MG63 (cell line): ENCODE data around the gene ARHGEF10L. TPM values are rescaled to one million over a fixed set of nuclear protein-coding genes. Genes with fewer than 3 reads are reported as not detected.
A peak's percentile ranks its signal among the peaks of the same experiment; 100 is the strongest.

Experiments used
- DNase-seq: peaks from one replicate; pipeline ENCODE4 v3.0.0-alpha.2; 2020
- H3K27me3 ChIP-seq: fragments of 250-450 bp; sonication (Bioruptor Pico); 2 replicates; pipeline ENCODE4 v1.5.1; 2020; ENCODE audit warnings: mild to moderate bottlenecking, moderate library complexity
- H3K36me3 ChIP-seq: fragments of 250-450 bp; sonication (Bioruptor Pico); 2 replicates; pipeline ENCODE4 v1.5.1; 2020; ENCODE audit warnings: mild to moderate bottlenecking, moderate library complexity
- H3K4me3 ChIP-seq: fragments of 250-450 bp; sonication (Bioruptor Pico); 2 replicates; pipeline ENCODE4 v1.5.1; 2020; ENCODE audit warnings: mild to moderate bottlenecking, moderate library complexity
- H3K9me3 ChIP-seq: fragments of 250-450 bp; sonication (Bioruptor Pico); 2 replicates; pipeline ENCODE4 v1.5.1; 2020; ENCODE audit warnings: mild to moderate bottlenecking, moderate library complexity
- total RNA-seq: library from RNA; depleted of rRNA; stranded (reverse); fragments of >200 nt; shearing (Covaris generic); gene quantifications from 2 replicates; pipeline ENCODE4 v1.2.3, GENCODE V29; 2014; ENCODE audit warnings: low replicate concordance

ARHGEF10L gene
- total RNA-seq, 1 experiment from 2014 or later = 15.9 TPM

DNA sequence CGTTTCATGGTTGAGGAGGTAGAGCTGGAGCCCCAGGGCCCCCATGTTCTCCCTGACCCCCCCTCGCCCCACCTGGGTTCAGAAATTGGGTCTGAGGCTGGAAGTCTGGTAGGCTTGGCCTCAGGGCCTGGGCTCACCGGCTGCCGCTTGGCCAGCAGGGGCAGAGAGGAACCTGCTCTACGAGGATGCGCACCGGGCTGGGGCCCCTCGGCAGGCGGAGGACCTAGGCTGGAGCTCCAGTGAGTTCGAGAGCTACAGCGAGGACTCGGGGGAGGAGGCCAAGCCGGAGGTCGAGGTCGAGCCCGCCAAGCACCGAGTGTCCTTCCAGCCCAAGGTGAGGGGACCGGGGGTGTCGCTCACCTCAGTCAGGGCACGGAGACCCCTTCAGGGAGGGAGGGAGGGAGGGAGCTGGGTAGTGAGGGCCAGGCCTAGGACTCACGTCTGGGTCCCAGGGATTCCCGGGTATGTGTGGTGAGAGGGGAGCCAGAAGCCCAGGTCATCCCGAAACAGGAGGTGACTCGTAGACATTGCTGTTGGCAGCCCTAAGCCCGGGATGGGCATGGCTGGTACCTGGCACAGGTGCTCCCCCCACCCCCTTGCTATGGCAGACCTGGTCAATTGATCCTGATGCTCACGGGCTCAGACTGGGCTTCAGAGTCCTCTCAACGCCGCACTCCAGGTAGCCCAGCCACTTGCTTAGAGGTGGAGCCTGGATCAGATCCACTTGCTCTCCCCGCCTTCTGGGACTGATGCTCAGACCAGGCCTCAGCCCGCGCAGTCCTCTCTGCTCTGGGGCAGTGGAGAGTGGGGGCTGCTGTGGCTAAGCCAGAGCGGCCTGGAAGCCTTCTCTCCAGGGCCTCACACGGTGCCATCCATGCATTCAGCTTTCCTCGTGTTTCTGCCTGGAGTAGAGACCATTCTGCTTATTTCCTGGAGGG lies 68.4 kb downstream of the ARHGEF10L start:
- H3K4me3 ChIP-seq = no peak overlapping the region
- DNase-seq = no peak
- no peaks in the 10 kb centered on the region for H3K27me3 ChIP-seq
- peaks cover 6% of the 10 kb centered on the region for H3K36me3 ChIP-seq
- no peaks in the 10 kb centered on the region for H3K9me3 ChIP-seq

DNA sequence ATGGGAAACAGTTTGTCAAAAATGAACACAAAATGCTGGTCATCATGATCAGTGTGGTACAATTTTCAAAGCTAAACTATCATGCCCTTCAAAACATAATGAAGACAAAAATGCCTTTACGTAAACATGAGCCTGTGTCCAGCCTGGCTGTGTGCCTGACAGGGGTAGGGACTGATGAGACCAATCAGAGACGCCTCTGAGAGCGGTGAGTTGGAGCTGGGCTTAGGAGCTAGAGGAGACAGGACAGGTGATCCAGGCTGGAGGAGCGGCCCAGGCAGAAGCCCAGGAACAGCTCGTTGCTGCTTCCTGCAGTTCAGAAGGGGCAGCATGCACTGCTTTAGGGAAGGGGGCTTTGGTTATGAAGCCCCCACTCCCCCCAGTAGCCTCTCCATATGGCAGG lies 70.0 kb downstream of the ARHGEF10L start:
- no peaks in the 10 kb centered on the region for H3K27me3 ChIP-seq
- peaks cover 6% of the 10 kb centered on the region for H3K36me3 ChIP-seq
- no peaks in the 10 kb centered on the region for H3K9me3 ChIP-seq
- DNase-seq = no peak
- no peak overlapping the region for H3K4me3 ChIP-seq

DNA sequence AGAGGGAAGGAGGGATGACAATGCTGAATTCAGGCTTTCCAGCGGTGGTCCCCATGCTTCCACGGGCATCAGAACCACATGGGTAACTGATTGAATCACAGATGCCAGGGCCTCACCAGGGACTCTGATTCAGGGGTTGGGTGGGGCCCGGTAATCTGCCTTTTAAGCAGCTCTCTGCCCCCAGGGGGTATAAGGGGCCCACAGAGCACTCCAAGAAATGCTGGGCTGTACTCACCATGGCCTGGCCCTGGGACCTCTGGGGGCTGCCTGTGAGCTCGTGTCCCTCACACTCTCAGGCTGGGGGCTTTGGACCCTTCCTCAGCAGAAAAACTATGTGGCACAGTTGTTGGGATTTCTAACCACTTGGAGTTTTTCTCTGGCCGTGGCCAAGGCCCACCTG lies 70.6 kb downstream of the ARHGEF10L start:
- Histone ChIP-seq H3K27me3 (no peaks in the 10 kb centered on the region), H3K9me3 (no peaks in the 10 kb centered on the region), H3K36me3 (peaks cover 6% of the 10 kb centered on the region), H3K4me3 (no peak overlapping the region)
- DNase-seq = no peak

DNA sequence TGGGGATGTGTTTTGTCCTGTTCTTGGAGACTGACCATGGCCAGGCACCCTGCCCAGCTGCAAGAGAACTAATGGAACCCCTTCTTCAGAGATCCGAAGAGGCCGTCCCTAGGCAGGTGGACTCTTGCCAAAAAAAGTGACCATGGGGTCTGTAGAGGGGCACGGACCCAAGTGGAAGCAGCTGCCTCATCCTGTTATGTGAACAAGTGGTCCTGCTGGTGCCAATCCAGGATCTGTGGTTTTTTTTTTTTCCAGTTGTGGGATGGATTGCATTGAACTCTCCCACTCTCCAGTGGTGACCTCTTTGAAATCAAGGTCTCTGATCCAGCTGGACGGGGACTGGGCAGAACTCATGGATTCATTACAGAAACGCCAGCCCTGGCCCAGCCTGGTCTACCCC lies 71.2 kb downstream of the ARHGEF10L start:
- no peaks in the 10 kb centered on the region for H3K27me3 ChIP-seq

DNA sequence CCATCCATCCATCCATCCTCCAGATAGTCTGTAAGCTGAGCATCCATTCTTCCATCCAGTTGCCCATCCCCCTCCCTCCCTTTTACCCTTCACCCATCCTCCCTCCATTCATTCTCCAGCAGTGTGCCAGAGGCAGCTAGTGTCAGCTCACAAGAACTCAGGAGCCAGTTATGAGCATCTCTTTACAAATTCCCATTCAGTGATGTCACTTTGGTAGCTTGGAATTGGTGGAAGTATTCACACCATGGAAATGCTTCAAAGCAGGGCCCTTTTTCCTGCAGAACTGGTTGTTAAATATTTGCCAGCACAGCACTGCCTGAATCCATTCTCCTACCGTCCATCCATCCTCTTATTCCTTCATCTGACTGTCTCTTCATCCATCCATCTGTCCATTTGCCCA lies 72.5 kb downstream of the ARHGEF10L start:
- peaks cover 3% of the 10 kb centered on the region for H3K36me3 ChIP-seq
- H3K9me3 ChIP-seq = no peaks in the 10 kb centered on the region
- no peak overlapping the region for H3K4me3 ChIP-seq
- no peaks in the 10 kb centered on the region for H3K27me3 ChIP-seq
- no peak for DNase-seq

More for the DNA sequence above, 71.2 kb downstream of the ARHGEF10L start:
- H3K36me3 ChIP-seq = peaks cover 6% of the 10 kb centered on the region
- no peaks in the 10 kb centered on the region for H3K9me3 ChIP-seq
- no peak for DNase-seq
- no peak overlapping the region for H3K4me3 ChIP-seq

DNA sequence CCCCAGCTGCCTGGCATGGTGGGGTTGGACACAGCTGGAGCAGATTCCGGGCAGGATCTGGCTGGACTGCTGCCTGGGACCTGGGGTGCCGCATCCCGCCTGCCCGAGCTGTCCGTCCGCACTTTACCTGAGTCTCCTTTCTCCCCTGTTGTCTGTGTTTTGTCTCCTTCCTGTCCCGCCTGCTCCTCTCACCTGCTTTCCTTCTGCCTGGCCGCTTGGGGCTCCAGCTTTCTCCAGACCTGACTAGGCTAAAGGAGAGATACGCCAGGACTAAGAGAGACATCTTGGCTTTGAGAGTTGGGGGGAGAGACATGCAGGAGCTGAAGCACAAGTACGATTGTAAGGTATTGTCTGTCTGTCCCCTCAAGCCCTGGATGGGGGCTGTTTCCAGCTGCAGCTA lies 73.3 kb downstream of the ARHGEF10L start:
- H3K36me3 ChIP-seq = no peaks in the 10 kb centered on the region; the same call in 1 of the 2 replicates
- DNase-seq = no peak
- no peaks in the 10 kb centered on the region for H3K27me3 ChIP-seq
- H3K9me3 ChIP-seq = no peaks in the 10 kb centered on the region
- no peak overlapping the region for H3K4me3 ChIP-seq

DNA sequence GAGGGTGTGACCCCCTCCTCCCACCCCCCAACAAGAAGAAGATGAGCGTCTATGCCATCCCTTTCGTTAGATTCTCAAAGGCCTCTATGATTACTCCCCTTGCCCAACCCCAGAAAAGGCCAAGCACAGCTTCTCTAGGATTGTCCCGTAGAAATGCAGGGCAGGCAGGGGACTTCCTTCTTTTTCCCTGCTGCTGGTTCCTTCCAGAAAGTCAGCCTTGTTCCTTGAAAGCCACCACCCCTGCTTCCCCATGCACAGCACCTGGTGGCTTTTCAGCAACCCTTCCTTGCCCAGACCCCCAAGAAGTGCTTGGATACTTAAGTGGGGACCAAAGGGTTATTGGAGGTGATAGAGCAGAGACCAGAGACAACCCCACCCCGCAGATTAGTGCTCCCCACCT lies 75.1 kb downstream of the ARHGEF10L start:
- no peak overlapping the region for H3K4me3 ChIP-seq
- no peaks in the 10 kb centered on the region for H3K27me3 ChIP-seq
- no peak for DNase-seq
- no peaks in the 10 kb centered on the region for H3K36me3 ChIP-seq
- H3K9me3 ChIP-seq = no peaks in the 10 kb centered on the region

DNA sequence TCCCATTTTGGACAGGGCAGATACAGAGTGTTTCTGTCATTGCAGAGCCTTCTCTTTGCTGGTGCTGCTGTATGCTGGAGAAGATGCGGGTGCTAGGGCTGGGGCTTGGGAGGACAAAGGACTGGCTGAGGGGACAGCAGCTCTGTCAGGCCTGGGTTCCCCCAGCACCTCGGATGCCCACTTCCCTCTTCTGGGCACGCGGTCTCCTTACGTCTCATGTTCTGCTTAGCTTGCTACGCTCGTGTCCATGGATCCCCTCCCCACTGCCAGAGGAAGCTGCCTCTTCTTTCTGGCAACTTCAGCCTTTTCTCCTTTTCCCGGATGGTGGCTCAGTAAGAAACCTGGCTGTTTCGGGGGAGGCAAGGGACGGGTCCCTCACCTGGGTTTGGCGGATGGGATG lies 75.7 kb downstream of the ARHGEF10L start:
- no peak for DNase-seq
- no peaks in the 10 kb centered on the region for H3K36me3 ChIP-seq
- no peaks in the 10 kb centered on the region for H3K9me3 ChIP-seq
- H3K4me3 ChIP-seq = no peak overlapping the region
- H3K27me3 ChIP-seq = no peaks in the 10 kb centered on the region

DNA sequence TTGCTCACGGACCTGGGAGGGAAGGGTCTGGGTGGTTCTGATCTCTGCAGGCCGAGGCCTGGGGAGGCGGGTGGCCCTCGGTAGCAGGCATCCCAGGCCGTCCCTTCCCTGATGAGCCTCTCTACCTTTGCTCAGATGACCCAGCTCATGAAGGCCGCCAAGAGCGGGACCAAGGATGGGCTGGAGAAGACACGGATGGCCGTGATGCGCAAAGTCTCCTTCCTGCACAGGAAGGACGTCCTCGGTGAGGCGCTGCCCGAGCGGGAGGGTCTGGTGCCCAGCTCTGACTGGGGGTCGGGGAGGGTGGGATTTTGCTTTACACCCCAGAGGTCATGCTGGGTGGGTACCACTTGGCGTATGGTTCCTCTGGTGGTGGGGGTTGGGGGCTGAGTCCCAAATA lies 76.5 kb downstream of the ARHGEF10L start:
- Histone ChIP-seq H3K4me3 (no peak overlapping the region), H3K27me3 (no peaks in the 10 kb centered on the region), H3K36me3 (no peaks in the 10 kb centered on the region), H3K9me3 (no peaks in the 10 kb centered on the region)
- no peak for DNase-seq

DNA sequence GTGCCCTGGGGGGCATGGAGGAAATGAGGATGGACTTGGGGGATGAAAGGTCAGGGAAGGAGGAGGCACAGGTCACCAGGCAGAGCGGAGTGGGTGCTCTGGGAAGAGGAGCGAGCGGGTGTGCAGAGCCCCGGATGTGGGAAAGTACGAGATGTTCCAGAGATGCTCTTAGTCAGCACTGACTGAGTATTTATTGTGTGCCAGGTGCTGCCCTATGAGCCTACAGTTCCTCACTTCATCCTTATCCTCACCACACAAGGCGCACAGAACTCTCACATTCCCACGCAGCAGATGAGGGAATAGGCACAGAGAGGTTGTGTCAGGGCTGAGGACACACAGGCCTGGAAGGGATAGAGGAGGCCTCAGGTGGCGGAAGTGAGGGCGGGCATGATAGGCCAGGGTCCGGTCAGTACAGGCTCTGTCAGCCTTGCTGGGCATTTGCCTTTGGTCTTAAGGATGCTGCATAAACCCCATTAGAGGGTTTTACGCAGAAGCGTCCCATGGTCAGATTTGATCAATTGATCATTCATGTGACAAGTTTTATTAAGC lies 77.3 kb downstream of the ARHGEF10L start:
- Histone ChIP-seq H3K9me3 (no peaks in the 10 kb centered on the region), H3K27me3 (no peaks in the 10 kb centered on the region), H3K4me3 (no peak overlapping the region), H3K36me3 (no peaks in the 10 kb centered on the region)
- DNase-seq = no peak

DNA sequence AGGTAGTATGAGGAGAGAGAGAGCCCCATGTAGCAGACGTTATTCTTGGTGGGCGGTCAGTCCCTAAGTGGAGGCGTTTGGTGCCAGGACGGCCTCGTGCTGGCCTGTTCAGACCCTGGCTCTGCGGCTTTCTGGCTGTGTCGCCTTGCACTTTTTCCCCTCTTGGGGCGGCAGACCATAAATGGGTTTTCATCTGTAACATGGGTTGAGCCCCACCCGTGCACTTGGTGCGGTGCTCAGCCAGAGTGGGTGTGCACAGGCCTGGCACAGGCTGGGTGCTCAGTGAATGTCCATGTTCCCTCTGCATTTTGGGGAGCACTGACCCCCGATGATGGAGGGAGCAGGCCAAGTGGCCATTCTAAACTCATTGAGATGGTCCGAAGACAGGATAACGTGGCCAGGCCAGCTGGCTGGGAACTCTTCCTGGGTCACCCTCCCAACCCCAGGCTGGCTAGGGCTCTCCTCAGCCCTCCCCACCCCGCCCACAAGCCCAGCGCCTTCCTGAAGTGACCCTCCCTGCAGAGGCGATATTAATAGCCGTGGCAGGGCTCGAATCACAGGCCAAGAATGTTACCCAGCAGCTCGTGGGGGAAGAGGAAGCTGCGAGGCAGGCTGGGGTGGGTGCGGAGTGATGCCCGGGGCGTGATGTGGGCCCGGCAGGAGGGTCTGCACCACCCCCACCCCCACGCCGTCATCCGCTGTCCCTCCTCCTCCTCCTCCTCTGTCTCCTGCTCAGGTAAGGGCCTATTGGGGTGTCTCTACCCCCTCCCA lies 78.5 kb downstream of the ARHGEF10L start:
- H3K27me3 ChIP-seq = no peaks in the 10 kb centered on the region
- no peaks in the 10 kb centered on the region for H3K9me3 ChIP-seq
- H3K4me3 ChIP-seq = no peak overlapping the region
- DNase-seq = no peak
- no peaks in the 10 kb centered on the region; the same call in 1 of the 2 replicates for H3K36me3 ChIP-seq

DNA sequence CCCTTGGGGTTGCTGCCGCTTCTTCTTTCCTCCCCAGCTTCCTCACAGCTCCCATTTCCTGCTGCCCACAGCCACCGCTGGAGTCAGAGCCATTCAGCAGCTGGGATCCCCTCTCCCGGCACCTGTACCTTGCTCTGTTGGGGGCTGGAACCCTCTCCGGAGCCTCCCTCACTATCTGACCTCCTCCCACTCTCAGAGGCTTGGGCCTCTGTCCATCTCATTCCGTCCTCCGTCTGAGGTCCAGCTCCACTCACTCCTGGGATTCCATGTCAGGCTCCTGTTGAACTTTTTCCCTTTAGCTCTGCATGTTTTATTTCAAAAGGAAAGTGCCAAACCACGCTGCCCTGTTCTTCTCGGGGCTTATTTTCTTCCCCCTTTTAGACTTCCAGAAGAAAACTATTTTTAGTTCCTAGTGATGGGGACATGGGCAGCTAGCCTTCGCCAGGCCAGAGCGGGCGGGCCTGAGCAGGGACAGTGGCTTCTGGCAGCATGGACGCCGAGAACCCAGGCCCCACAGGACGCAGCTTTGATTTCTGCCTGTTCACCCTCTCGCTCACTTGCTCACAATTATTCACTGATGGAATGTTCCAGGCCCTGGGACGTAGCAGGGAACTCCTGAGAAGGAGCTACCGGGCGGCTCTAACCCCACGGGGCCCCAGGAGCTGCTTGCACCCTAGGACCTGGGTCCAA lies 79.2 kb downstream of the ARHGEF10L start:
- no peak for DNase-seq
- Histone ChIP-seq H3K36me3 (peaks cover 5% of the 10 kb centered on the region; the same call in 1 of the 2 replicates), H3K27me3 (no peaks in the 10 kb centered on the region), H3K9me3 (no peaks in the 10 kb centered on the region), H3K4me3 (no peak overlapping the region)

DNA sequence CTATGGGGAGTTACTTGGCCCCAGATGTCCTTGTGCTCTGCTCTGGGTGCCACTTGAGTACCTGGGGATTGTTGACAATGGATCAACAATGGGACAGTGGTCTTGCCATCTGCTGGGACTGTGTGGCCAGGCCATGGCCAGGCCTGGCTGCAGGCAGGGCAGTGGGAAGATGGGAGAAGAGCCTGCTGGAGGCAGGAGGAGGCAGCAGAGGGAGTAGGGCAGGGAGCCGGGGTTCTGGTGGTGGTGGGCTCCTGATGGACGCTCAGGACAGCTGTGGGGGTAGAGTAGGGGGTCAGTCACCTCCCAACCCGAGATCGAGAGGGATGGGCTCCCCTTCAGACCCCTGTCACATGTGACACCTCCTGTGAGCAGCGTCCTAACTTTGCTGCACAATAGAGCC lies 81.0 kb downstream of the ARHGEF10L start:
- no peak for DNase-seq
- H3K9me3 ChIP-seq = no peaks in the 10 kb centered on the region
- no peak overlapping the region for H3K4me3 ChIP-seq
- no peaks in the 10 kb centered on the region for H3K27me3 ChIP-seq
- peaks cover 6% of the 10 kb centered on the region; the same call in 1 of the 2 replicates for H3K36me3 ChIP-seq

DNA sequence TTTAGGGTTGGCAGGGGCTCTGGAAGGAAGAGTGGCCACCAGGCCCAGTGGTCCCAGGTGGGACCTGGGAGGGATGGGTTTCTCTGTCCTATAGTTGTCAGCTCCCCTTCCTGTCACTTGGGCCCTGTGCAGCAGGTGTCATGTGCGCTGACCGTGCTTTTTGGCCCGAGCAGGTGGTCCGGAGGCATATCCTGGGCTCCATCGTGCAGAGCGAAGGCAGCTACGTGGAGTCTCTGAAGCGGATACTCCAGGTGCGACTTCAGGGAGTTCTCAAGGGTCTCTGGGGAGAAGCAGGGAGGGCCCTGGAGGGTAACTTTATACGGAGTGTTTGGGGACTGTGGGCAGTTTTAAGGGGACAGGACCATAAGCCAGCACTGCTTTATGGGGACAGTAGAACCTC lies 82.2 kb downstream of the ARHGEF10L start:
- Histone ChIP-seq H3K9me3 (no peaks in the 10 kb centered on the region), H3K36me3 (peaks cover 6% of the 10 kb centered on the region; the same call in 1 of the 2 replicates), H3K4me3 (no peak overlapping the region), H3K27me3 (no peaks in the 10 kb centered on the region)
- DNase-seq = no peak

DNA sequence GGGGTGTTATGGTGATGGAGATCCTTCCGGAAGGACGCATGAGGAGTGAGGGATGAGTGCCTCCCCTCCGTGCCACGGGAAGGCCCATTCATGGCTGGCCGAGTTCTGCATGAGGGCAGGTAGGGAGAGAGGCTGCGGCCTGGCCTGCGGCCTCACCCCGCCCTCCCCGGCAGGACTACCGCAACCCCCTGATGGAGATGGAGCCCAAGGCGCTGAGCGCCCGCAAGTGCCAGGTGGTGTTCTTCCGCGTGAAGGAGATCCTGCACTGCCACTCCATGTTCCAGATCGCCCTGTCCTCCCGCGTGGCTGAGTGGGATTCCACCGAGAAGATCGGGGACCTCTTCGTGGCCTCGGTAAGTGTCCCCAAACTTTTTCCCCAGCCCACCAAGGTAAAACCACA lies 83.3 kb downstream of the ARHGEF10L start:
- no peak for DNase-seq
- H3K9me3 ChIP-seq = no peaks in the 10 kb centered on the region
- peaks cover 6% of the 10 kb centered on the region; the same call in 1 of the 2 replicates for H3K36me3 ChIP-seq
- H3K4me3 ChIP-seq = no peak overlapping the region
- H3K27me3 ChIP-seq = no peaks in the 10 kb centered on the region

DNA sequence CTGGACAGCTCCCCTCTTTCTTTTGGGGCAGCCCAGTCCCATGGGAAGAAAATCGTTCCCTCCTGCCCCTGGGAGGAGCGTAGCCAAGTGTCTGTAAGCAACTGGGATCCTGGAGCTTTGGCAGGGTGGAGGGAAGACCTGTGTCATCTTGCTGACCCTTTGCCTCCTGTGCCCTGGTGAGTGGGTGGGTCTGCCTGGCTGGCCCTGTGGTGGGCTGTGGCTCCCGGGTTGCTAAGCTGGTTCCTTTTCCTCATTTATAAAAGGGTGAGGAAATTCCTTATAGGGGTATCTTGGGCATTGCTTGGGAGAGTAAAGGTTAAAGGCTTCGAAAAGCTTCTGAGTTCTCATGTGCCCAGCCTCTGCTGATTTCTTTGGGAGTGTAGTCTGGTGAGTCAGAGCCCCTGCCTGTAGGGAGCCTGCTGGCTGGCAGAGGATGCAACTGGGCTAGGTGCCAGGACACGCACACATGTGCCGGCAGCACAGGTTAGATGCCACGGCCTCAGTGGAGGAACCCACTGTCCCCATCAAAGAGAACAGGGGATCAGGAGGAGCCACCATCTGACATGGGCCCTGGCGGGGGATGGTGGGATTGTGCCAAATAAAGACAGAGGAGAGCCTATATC lies 85.2 kb downstream of the ARHGEF10L start:
- no peak overlapping the region for H3K4me3 ChIP-seq
- no peaks in the 10 kb centered on the region for H3K9me3 ChIP-seq
- peak; percentile 93 for DNase-seq
- H3K36me3 ChIP-seq = peaks cover 9% of the 10 kb centered on the region; the same call in 1 of the 2 replicates
- H3K27me3 ChIP-seq = no peaks in the 10 kb centered on the region
